OCI-LY7 (cell line): ENCODE results near the gene ATP5F1C.

Experiments
- CTCF ChIP-seq: fragments of 200-600 bp; sonication (generic); conservative IDR thresholded peaks from 2 replicates; pipeline ENCODE4 v1.5.1; 2014; ENCODE audit warnings: mild to moderate bottlenecking, antibody characterized with exemption, low read length, moderate library complexity, mixed read lengths
- EZH2phosphoT487 ChIP-seq: fragments of 200-600 bp; sonication (generic); IDR thresholded peaks from 2 replicates; pipeline ENCODE4 v1.6.1; 2018; ENCODE audit warnings: low read depth, borderline replicate concordance, mild to moderate bottlenecking, mixed run types, antibody characterized with exemption, low read length, moderate library complexity, mixed read lengths

GRCh38 chr10:7804216-7804615, 16.2 kb downstream of the ATP5F1C start:
- TF ChIP-seq CTCF: no peak
- no peak for TF ChIP-seq EZH2phosphoT487
